IMR-90 (cell line): ENCODE results near the gene ANKRD11. TPM values are rescaled to one million over a fixed set of nuclear protein-coding genes. Genes with fewer than 3 reads are reported as not detected.

Experiments used
- ATAC-seq: fragments of 200-7000 bp; cut with Tn5 transposase; 2 replicates; pipeline ENCODE4 v1.9.1; 2020; ENCODE audit warnings: low read depth, mild to moderate bottlenecking, moderate library complexity
- BruUV-seq: library from RNA; stranded (reverse); fragments of 400-500 nt; replicated peaks from 2 replicates; lab custom pipeline; 2021; lab: Mats Ljungman, UMichigan
- CTCF ChIA-PET: fragments of 300-600 bp; formaldehyde crosslinking; extraction: SDS; loops from one replicate; lab custom pipeline; 2021; ENCODE audit warnings: antibody characterized with exemption; lab: Yijun Ruan, JAX
- POLR2A ChIA-PET: fragments of 300-600 bp; sonication (Branson Sonifier 250); formaldehyde crosslinking; loops from one replicate; lab custom pipeline; 2022; ENCODE audit warnings: antibody characterized with exemption; ENCODE audit not compliant: unreplicated experiment; lab: Charles Lee
- DNase-seq: peaks from one replicate; pipeline ENCODE4 v3.0.0; 2013
- H2AFZ ChIP-seq: replicated peaks from 2 replicates; pipeline ENCODE3; 2013; ENCODE audit warnings: low read length, mild to moderate bottlenecking; ENCODE audit not compliant: poor library complexity
- H2AK5ac ChIP-seq: 2 replicates; pipeline ENCODE4 v1.6.1; 2013; ENCODE audit warnings: low read depth, low read length, inconsistent platforms
- H2AK9ac ChIP-seq: replicated peaks from 2 replicates; pipeline ENCODE3; 2013; ENCODE audit warnings: mild to moderate bottlenecking, low read depth, low read length, moderate library complexity; ENCODE audit not compliant: poor library complexity
- H2BK120ac ChIP-seq: 2 replicates; pipeline ENCODE4 v1.6.1; 2013; ENCODE audit warnings: low read depth, low read length, inconsistent platforms
- H2BK15ac ChIP-seq: 3 replicates; pipeline ENCODE4 v1.6.1; 2013; ENCODE audit warnings: low read depth, low read length, inconsistent platforms
- H2BK20ac ChIP-seq: 2 replicates; pipeline ENCODE4 v1.6.1; 2013; ENCODE audit warnings: low read depth, mild to moderate bottlenecking, inconsistent platforms, low read length, moderate library complexity
- H2BK5ac ChIP-seq: 2 replicates; pipeline ENCODE4 v1.6.1; 2013; ENCODE audit warnings: mild to moderate bottlenecking, low read depth, low read length, inconsistent platforms; ENCODE audit not compliant: poor library complexity, severe bottlenecking
- H3K14ac ChIP-seq: replicated peaks from 2 replicates; pipeline ENCODE4 v1.6.1; 2013; ENCODE audit warnings: low read depth, low read length, inconsistent platforms
- H3K18ac ChIP-seq: 2 replicates; pipeline ENCODE4 v1.6.1; 2013; ENCODE audit warnings: low read depth, low read length, control low read depth
- H3K23ac ChIP-seq: 2 replicates; pipeline ENCODE4 v1.6.1; 2013; ENCODE audit warnings: low read depth, low read length, inconsistent platforms
- H3K27ac ChIP-seq: 2 replicates; pipeline ENCODE4 v1.5.1; 2013; ENCODE audit warnings: mild to moderate bottlenecking, control low read depth, low read length; ENCODE audit not compliant: insufficient read depth
- H3K27me3 ChIP-seq: 2 replicates; pipeline ENCODE4 v1.6.1; 2013; ENCODE audit warnings: low read length; ENCODE audit not compliant: control insufficient read depth, insufficient read depth
- H3K36me3 ChIP-seq: 2 replicates; pipeline ENCODE4 v1.6.1; 2013; ENCODE audit warnings: low read length, mixed read lengths; ENCODE audit not compliant: control insufficient read depth, insufficient read depth
- H3K4ac ChIP-seq: 2 replicates; pipeline ENCODE4 v1.6.1; 2013; ENCODE audit warnings: low read depth, low read length, inconsistent platforms
- H3K4me1 ChIP-seq: 2 replicates; pipeline ENCODE4 v1.6.1; 2013; ENCODE audit warnings: low read length, mixed read lengths; ENCODE audit not compliant: control insufficient read depth, insufficient read depth
- H3K4me2 ChIP-seq: 2 replicates; pipeline ENCODE4 v1.6.1; 2013; ENCODE audit warnings: low read depth, mild to moderate bottlenecking, control low read depth, low read length, moderate library complexity
- H3K4me3 ChIP-seq: 2 replicates; pipeline ENCODE4 v1.5.1; 2013; ENCODE audit warnings: low read depth, mild to moderate bottlenecking, control low read depth, low read length, moderate library complexity; ENCODE audit not compliant: insufficient read depth
- H3K56ac ChIP-seq: 2 replicates; pipeline ENCODE4 v1.6.1; 2013; ENCODE audit warnings: low read length, inconsistent platforms; ENCODE audit not compliant: insufficient read depth; ENCODE audit errors: extremely low read depth
- H3K79me1 ChIP-seq, 2 experiments: 2 replicates each; pipeline ENCODE4 v1.6.1; 2013; ENCODE audit warnings: low read length in 2 of 2, inconsistent platforms in 1 of 2, low read depth in 1 of 2
- H3K9ac ChIP-seq: 2 replicates; pipeline ENCODE4 v1.6.1; 2013; ENCODE audit warnings: low read depth, low read length, control low read depth
- H3K9me1 ChIP-seq: 2 replicates; pipeline ENCODE4 v1.6.1; 2013; ENCODE audit warnings: low read length, inconsistent platforms; ENCODE audit not compliant: insufficient read depth
- H3K9me3 ChIP-seq: 2 replicates; pipeline ENCODE4 v1.6.1; 2013; ENCODE audit warnings: low read length; ENCODE audit not compliant: control insufficient read depth, insufficient read depth
- H4K20me1 ChIP-seq: 2 replicates; pipeline ENCODE4 v1.6.1; 2013; ENCODE audit warnings: low read length, inconsistent platforms; ENCODE audit not compliant: insufficient read depth
- H4K5ac ChIP-seq: 2 replicates; pipeline ENCODE4 v1.6.1; 2013; ENCODE audit warnings: mild to moderate bottlenecking, low read depth, low read length, control low read depth
- H4K8ac ChIP-seq, 2 experiments: 2 replicates each; pipeline ENCODE4 v1.6.1; 2013; ENCODE audit warnings: low read depth in 2 of 2, low read length in 2 of 2, control low read depth in 1 of 2, inconsistent platforms in 1 of 2
- H4K91ac ChIP-seq: 2 replicates; pipeline ENCODE4 v1.6.1; 2013; ENCODE audit warnings: low read depth, low read length, inconsistent platforms; ENCODE audit not compliant: insufficient read depth
- NFE2L2 ChIP-seq: fragments of 150-350 bp; IDR thresholded peaks from 2 replicates; pipeline ENCODE4 v1.6.1; 2016; ENCODE audit warnings: low read depth, mild to moderate bottlenecking, low read length
- POLR2A ChIP-seq: IDR thresholded peaks from 2 replicates; pipeline ENCODE4 v1.6.1; 2012; ENCODE audit warnings: mild to moderate bottlenecking, low read depth, low read length
- WGBS, 2 experiments: methylation state at CpG; one replicate each; pipeline versions ENCODE4 v1.1.5 to v1.1.7; 2013; ENCODE audit warnings: missing lambda C conversion rate in 2 of 2; ENCODE audit not compliant: insufficient read length in 1 of 2; ENCODE audit errors: extremely low coverage in 2 of 2; 5-methylcytosine and 5-hydroxymethylcytosine counted together
- dilution Hi-C: fragments of 300-500 bp; cut with HindIII; formaldehyde crosslinking; loops from one replicate; pipeline ENCODE4 v1.14.3; 2018; ENCODE audit warnings: low sequenced_read_pairs; ENCODE audit not compliant: unreplicated experiment
- in situ Hi-C: fragments of 300-500 bp; cut with MboI; formaldehyde crosslinking; loops from 3 replicates; pipeline ENCODE4 v1.14.3; 2019; ENCODE audit warnings: low sequenced_read_pairs, inconsistent platforms, mixed read lengths
- intact Hi-C: fragments of 100-400 bp; cut with micrococcal nuclease; formaldehyde crosslinking; loops from 2 replicates; pipeline ENCODE4 v1.10.0; 2022
- polyA plus RNA-seq, 3 experiments: library from polyadenylated mRNA; depleted of rRNA; stranded (reverse); fragments of >200 nt; gene quantifications; 2 replicates each; pipeline ENCODE4 v1.2.3, GENCODE V29; 2012; ENCODE audit warnings: low replicate concordance in 1 of 3
- total RNA-seq: library from RNA; depleted of rRNA; stranded (reverse); fragments of >200 nt; gene quantifications from 2 replicates; pipeline ENCODE4 v1.2.3, GENCODE V29; 2012

The ANKRD11 gene
- total and polyA plus RNA-seq, 2 of the 4 experiments (the other 2 are of a cell fraction): 46.8 to 71.9 TPM

- in situ Hi-C loops (no loop called here), intact Hi-C loops (no loop called here), dilution Hi-C loops (no loop called here)
- peak overlapping the region; percentile 94 for H4K91ac ChIP-seq
- H3K9ac ChIP-seq: peak overlapping the region; percentile 41; the same call in 1 of the 2 replicates
- H3K23ac ChIP-seq: peak overlapping the region; percentile 99
- H3K4me1 ChIP-seq: peaks cover 68% of the 10 kb centered on the region
- BruUV-seq: no TSS peak
- peak overlapping the region; percentile 91 for H2BK20ac ChIP-seq
- H3K14ac ChIP-seq: peak overlapping the region; percentile 96
- peak overlapping the region; percentile 61 for H3K4me2 ChIP-seq
- H4K8ac ChIP-seq: peak overlapping the region; percentile 24 to 89; a peak in 3 of 4 replicates
- peaks cover 73% of the 10 kb centered on the region for H3K9me1 ChIP-seq
- ChIA-PET CTCF (no interaction called here), POLR2A (no interaction called here)
- peak overlapping the region; percentile 92 for H2AK9ac ChIP-seq
- peak overlapping the region; percentile 98 for H3K4ac ChIP-seq
- peaks cover 88% of the 10 kb centered on the region for H4K20me1 ChIP-seq
- peak overlapping the region; percentile 36; the same call in 1 of the 2 replicates for H4K5ac ChIP-seq
- no peaks in the 10 kb centered on the region for H3K9me3 ChIP-seq
- peak overlapping the region; percentile 77; the same call in 2 of the 3 replicates for H2BK15ac ChIP-seq
- H3K56ac ChIP-seq: peak overlapping the region; percentile 73
- H2BK120ac ChIP-seq: peak overlapping the region; percentile 91
- peak overlapping the region; percentile 83 for H3K27ac ChIP-seq
- peak overlapping the region; percentile 4 for H3K18ac ChIP-seq
- H2BK5ac ChIP-seq: peak overlapping the region; percentile 92
- peak overlapping the region; percentile 99 for H2AK5ac ChIP-seq
- 95% methylated on average over 14 of the region's 28 CpGs; no CpG with 5 or more reads in 1 of the 2 experiments for WGBS, 2 experiments
- peaks cover 31 to 94% of the 10 kb centered on the region in 2 experiments for H3K79me1 ChIP-seq
- no peaks in the 10 kb centered on the region for H3K27me3 ChIP-seq
- no peak for TF ChIP-seq NFE2L2
- TF ChIP-seq POLR2A: peak; percentile 30; the same call in 1 of the 2 replicates
- H3K4me3 ChIP-seq: no peak overlapping the region
- DNase-seq: no peak
- peak overlapping the region; percentile 55 for H2AFZ ChIP-seq
- H3K36me3 ChIP-seq: peaks cover 15% of the 10 kb centered on the region
- ATAC-seq: no peak
Measured at GRCh38 chr16:89318871-89319630, 171.3 kb downstream of the ANKRD11 start.
